GM23338 (cell line): ENCODE data around the gene SOX1. TPM values are rescaled to one million over a fixed set of nuclear protein-coding genes. Genes with fewer than 3 reads are reported as not detected.
A peak's percentile ranks its signal among the peaks of the same experiment; 100 is the strongest.

Source experiments
- ATAC-seq: fragments of 200-7000 bp; cut with Tn5 transposase; 3 replicates; pipeline ENCODE4 v1.9.1; 2020
- DNase-seq: peaks from one replicate; pipeline ENCODE4 v3.0.0-alpha.2; 2015; ENCODE audit warnings: low spot score
- H2AFZ ChIP-seq: fragments of 200-600 bp; sonication (generic); 2 replicates; pipeline ENCODE4 v1.8.0; 2016; ENCODE audit warnings: antibody characterized with exemption, mild to moderate bottlenecking, moderate library complexity
- H3F3A ChIP-seq: fragments of 200-600 bp; sonication (generic); replicated peaks from 2 replicates; pipeline ENCODE4 v1.8.0; 2017; ENCODE audit warnings: antibody characterized with exemption, mixed run types, low read depth
- H3K27ac ChIP-seq: fragments of 200-600 bp; sonication (generic); 2 replicates; pipeline ENCODE4 v1.6.1; 2016; ENCODE audit warnings: low read depth
- H3K27me3 ChIP-seq: fragments of 200-600 bp; sonication (generic); 2 replicates; pipeline ENCODE4 v1.8.0; 2016; ENCODE audit warnings: mild to moderate bottlenecking, mixed run types, moderate library complexity; ENCODE audit not compliant: insufficient read depth
- H3K36me3 ChIP-seq: fragments of 200-600 bp; sonication (generic); 2 replicates; pipeline ENCODE4 v1.8.0; 2016; ENCODE audit warnings: mild to moderate bottlenecking; ENCODE audit not compliant: insufficient read depth
- H3K4me1 ChIP-seq: fragments of 200-600 bp; sonication (generic); 2 replicates; pipeline ENCODE4 v1.8.0; 2016; ENCODE audit warnings: mild to moderate bottlenecking, moderate library complexity; ENCODE audit not compliant: insufficient read depth
- H3K4me2 ChIP-seq: fragments of 200-600 bp; sonication (generic); 2 replicates; pipeline ENCODE4 v1.7.1; 2017; ENCODE audit warnings: mixed run types
- H3K4me3 ChIP-seq: fragments of 200-600 bp; sonication (generic); 2 replicates; pipeline ENCODE4 v1.6.1; 2016; ENCODE audit warnings: mixed run types
- H3K79me2 ChIP-seq: fragments of 200-600 bp; sonication (generic); replicated peaks from 2 replicates; pipeline ENCODE4 v1.8.0; 2017; ENCODE audit warnings: mild to moderate bottlenecking; ENCODE audit not compliant: insufficient read depth
- H3K9me2 ChIP-seq: fragments of 200-600 bp; sonication (generic); 2 replicates; pipeline ENCODE4 v1.8.0; 2017; ENCODE audit not compliant: insufficient read depth
- H4K20me1 ChIP-seq: fragments of 200-600 bp; sonication (generic); replicated peaks from 2 replicates; pipeline ENCODE4 v1.8.0; 2017; ENCODE audit warnings: mild to moderate bottlenecking; ENCODE audit not compliant: insufficient read depth
- H3K27ac Mint-ChIP-seq: 2 replicates; pipeline ENCODE4 v1.8.0; 2020; ENCODE audit warnings: inconsistent platforms, mild to moderate bottlenecking, moderate library complexity, mixed read lengths
- H3K27me3 Mint-ChIP-seq: 3 replicates; pipeline ENCODE4 v1.8.0; 2022; ENCODE audit warnings: low read depth, mild to moderate bottlenecking, moderate library complexity, mixed read lengths, inconsistent platforms; ENCODE audit not compliant: insufficient read depth, poor library complexity
- H3K36me3 Mint-ChIP-seq: 3 replicates; pipeline ENCODE4 v1.8.0; 2021; ENCODE audit warnings: low read depth, mild to moderate bottlenecking, inconsistent platforms, moderate library complexity, mixed read lengths
- H3K4me1 Mint-ChIP-seq: 3 replicates; pipeline ENCODE4 v1.8.0; 2020; ENCODE audit warnings: mild to moderate bottlenecking, inconsistent platforms, mixed read lengths
- H3K4me3 Mint-ChIP-seq: 3 replicates; pipeline ENCODE4 v1.8.0; 2021; ENCODE audit warnings: moderate library complexity, mild to moderate bottlenecking, inconsistent platforms, mixed read lengths
- H3K9me3 Mint-ChIP-seq: 3 replicates; pipeline ENCODE4 v1.8.0; 2020; ENCODE audit warnings: moderate library complexity, mild to moderate bottlenecking, inconsistent platforms, mixed read lengths
- CREB1 ChIP-seq: fragments of 250-450 bp; sonication (Bioruptor Pico); IDR thresholded peaks from 2 replicates; pipeline ENCODE4 v1.5.0; 2020; ENCODE audit warnings: low read depth, mild to moderate bottlenecking, moderate library complexity
- EZH2 ChIP-seq: fragments of 200-600 bp; sonication (generic); IDR thresholded peaks from one replicate; pipeline ENCODE4 v1.8.0; 2017; ENCODE audit warnings: antibody characterized with exemption, mild to moderate bottlenecking, low read depth; ENCODE audit not compliant: unreplicated experiment
- EZH2phosphoT487 ChIP-seq: fragments of 200-600 bp; sonication (generic); IDR thresholded peaks from one replicate; pipeline ENCODE4 v1.8.1; 2018; ENCODE audit warnings: antibody characterized with exemption; ENCODE audit not compliant: unreplicated experiment
- NANOG ChIP-seq: IDR thresholded peaks from 2 replicates; pipeline ENCODE4 v1.6.1; 2016; ENCODE audit warnings: antibody characterized with exemption, borderline replicate concordance
- POLR2AphosphoS5 ChIP-seq: IDR thresholded peaks from 2 replicates; pipeline ENCODE4 v1.6.1; 2016; ENCODE audit warnings: antibody characterized with exemption, low read depth
- STAT1 ChIP-seq: IDR thresholded peaks from one replicate; pipeline ENCODE4 v1.6.1; 2016; ENCODE audit warnings: antibody characterized with exemption; ENCODE audit not compliant: unreplicated experiment
- polyA plus RNA-seq: library from polyadenylated mRNA; unstranded; fragments of >200 nt; fragmentation: Nextera tagmentation; extraction: Ambion mirVana; gene quantifications from 2 replicates; pipeline ENCODE4 v1.2.1, GENCODE V29; 2016
- total RNA-seq: library from RNA; depleted of rRNA; stranded (reverse); fragments of >200 nt; shearing (Covaris generic); gene quantifications from 2 replicates; pipeline ENCODE4 v1.2.3, GENCODE V29; 2014
- TF ChIP-seq, protein P1 (sequence below): fragments of 250-450 bp; sonication (Bioruptor Pico); IDR thresholded peaks from 2 replicates; pipeline ENCODE4 v1.5.0; 2020; ENCODE audit warnings: mild to moderate bottlenecking, moderate library complexity
- TF ChIP-seq, protein P2 (sequence below): IDR thresholded peaks from one replicate; pipeline ENCODE4 v1.6.1; 2018; ENCODE audit warnings: antibody characterized with exemption; ENCODE audit not compliant: unreplicated experiment

The SOX1 gene
- total and polyA plus RNA-seq, 2 experiments from 2014 or later, result 0.10 to 0.17 TPM

DNA sequence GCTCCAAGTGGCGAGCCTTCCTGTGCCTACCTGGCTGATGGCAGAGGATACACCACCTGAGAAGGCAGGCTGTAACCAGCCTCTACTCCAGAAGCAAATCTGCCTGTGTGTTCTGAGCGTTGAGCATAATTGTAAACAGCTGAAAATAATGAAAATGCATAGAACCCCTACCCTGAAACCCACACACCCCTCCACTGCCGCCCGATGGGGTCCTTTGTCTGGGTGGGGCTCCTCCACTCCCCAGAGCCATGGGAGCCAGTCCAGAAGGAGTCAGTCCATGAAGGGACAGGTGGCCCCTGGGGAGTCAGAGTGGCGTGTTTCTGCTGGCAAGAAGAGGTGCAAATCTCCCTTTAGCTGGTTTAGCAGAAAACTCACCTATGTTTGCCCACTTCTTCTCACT, 8.0 kb upstream of the SOX1 start (continued):
- TF ChIP-seq, protein P1, sequence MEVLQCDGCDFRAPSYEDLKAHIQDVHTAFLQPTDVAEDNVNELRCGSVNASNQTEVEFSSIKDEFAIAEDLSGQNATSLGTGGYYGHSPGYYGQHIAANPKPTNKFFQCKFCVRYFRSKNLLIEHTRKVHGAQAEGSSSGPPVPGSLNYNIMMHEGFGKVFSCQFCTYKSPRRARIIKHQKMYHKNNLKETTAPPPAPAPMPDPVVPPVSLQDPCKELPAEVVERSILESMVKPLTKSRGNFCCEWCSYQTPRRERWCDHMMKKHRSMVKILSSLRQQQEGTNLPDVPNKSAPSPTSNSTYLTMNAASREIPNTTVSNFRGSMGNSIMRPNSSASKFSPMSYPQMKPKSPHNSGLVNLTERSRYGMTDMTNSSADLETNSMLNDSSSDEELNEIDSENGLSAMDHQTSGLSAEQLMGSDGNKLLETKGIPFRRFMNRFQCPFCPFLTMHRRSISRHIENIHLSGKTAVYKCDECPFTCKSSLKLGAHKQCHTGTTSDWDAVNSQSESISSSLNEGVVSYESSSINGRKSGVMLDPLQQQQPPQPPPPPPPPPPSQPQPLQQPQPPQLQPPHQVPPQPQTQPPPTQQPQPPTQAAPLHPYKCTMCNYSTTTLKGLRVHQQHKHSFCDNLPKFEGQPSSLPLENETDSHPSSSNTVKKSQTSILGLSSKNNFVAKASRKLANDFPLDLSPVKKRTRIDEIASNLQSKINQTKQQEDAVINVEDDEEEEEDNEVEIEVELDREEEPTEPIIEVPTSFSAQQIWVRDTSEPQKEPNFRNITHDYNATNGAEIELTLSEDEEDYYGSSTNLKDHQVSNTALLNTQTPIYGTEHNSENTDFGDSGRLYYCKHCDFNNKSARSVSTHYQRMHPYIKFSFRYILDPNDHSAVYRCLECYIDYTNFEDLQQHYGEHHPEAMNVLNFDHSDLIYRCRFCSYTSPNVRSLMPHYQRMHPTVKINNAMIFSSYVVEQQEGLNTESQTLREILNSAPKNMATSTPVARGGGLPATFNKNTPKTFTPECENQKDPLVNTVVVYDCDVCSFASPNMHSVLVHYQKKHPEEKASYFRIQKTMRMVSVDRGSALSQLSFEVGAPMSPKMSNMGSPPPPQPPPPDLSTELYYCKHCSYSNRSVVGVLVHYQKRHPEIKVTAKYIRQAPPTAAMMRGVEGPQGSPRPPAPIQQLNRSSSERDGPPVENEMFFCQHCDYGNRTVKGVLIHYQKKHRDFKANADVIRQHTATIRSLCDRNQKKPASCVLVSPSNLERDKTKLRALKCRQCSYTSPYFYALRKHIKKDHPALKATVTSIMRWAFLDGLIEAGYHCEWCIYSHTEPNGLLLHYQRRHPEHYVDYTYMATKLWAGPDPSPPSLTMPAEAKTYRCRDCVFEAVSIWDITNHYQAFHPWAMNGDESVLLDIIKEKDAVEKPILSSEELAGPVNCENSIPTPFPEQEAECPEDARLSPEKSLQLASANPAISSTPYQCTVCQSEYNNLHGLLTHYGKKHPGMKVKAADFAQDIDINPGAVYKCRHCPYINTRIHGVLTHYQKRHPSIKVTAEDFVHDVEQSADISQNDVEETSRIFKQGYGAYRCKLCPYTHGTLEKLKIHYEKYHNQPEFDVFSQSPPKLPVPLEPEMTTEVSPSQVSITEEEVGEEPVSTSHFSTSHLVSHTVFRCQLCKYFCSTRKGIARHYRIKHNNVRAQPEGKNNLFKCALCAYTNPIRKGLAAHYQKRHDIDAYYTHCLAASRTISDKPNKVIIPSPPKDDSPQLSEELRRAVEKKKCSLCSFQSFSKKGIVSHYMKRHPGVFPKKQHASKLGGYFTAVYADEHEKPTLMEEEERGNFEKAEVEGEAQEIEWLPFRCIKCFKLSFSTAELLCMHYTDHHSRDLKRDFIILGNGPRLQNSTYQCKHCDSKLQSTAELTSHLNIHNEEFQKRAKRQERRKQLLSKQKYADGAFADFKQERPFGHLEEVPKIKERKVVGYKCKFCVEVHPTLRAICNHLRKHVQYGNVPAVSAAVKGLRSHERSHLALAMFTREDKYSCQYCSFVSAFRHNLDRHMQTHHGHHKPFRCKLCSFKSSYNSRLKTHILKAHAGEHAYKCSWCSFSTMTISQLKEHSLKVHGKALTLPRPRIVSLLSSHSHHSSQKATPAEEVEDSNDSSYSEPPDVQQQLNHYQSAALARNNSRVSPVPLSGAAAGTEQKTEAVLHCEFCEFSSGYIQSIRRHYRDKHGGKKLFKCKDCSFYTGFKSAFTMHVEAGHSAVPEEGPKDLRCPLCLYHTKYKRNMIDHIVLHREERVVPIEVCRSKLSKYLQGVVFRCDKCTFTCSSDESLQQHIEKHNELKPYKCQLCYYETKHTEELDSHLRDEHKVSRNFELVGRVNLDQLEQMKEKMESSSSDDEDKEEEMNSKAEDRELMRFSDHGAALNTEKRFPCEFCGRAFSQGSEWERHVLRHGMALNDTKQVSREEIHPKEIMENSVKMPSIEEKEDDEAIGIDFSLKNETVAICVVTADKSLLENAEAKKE (CRISPR knock-in tag), result no peak

DNA sequence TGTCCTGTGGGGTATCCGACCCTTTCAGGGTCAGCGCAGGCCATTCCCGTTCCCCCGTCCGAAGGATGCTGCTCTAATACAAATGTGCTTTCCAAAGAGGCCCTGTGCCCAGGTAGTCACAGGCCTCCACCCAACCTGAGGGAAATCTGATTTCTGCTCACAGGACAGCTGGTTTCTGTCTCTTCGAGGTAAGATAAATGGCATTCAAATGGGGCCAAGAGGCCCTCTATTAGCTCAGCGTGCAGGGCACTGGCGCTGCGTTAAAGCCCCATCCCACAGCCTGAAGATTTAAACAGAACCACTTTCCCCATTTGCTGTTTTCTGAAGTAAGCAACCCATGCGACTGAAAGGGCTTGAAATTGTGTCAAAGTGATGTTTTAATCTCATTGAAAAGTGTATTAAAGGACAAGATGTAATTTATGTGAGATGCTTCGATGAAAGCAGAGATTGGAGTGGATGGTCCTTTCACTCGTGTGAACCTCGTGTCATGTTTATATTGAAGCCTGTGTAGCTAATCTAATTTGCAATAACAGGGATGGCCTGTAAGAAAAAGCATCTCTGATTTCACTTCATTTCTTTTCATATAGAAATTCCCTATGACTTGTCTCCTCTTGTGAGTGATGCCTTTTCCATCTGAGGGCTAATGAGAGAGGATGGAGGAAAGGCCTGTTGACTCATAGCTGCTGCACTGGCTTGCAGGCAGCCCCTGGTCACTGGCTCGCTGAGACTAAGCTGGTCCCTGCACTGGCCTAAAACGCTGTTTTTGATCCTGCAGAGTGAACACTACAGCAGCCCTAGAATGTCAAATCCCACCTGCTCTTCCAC, 7.3 kb upstream of the SOX1 start:
- H3K36me3 Mint-ChIP-seq, result no peaks in the 10 kb centered on the region; the same call in 2 of the 3 replicates
- ATAC-seq (no peak), DNase-seq (no peak)
- no peak overlapping the region for H3K4me3 ChIP-seq
- H3K27me3 ChIP-seq, result peaks cover 100% of the 10 kb centered on the region
- H2AFZ ChIP-seq, result no peak overlapping the region
- no peak overlapping the region for H3K27ac ChIP-seq
- TF ChIP-seq STAT1 (no peak), EZH2 (peak; percentile 59), CREB1 (CRISPR knock-in tag) (no peak), POLR2AphosphoS5 (no peak), NANOG (no peak), EZH2phosphoT487 (peak; percentile 58)
- TF ChIP-seq, protein P2, sequence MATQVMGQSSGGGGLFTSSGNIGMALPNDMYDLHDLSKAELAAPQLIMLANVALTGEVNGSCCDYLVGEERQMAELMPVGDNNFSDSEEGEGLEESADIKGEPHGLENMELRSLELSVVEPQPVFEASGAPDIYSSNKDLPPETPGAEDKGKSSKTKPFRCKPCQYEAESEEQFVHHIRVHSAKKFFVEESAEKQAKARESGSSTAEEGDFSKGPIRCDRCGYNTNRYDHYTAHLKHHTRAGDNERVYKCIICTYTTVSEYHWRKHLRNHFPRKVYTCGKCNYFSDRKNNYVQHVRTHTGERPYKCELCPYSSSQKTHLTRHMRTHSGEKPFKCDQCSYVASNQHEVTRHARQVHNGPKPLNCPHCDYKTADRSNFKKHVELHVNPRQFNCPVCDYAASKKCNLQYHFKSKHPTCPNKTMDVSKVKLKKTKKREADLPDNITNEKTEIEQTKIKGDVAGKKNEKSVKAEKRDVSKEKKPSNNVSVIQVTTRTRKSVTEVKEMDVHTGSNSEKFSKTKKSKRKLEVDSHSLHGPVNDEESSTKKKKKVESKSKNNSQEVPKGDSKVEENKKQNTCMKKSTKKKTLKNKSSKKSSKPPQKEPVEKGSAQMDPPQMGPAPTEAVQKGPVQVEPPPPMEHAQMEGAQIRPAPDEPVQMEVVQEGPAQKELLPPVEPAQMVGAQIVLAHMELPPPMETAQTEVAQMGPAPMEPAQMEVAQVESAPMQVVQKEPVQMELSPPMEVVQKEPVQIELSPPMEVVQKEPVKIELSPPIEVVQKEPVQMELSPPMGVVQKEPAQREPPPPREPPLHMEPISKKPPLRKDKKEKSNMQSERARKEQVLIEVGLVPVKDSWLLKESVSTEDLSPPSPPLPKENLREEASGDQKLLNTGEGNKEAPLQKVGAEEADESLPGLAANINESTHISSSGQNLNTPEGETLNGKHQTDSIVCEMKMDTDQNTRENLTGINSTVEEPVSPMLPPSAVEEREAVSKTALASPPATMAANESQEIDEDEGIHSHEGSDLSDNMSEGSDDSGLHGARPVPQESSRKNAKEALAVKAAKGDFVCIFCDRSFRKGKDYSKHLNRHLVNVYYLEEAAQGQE, result no peak
- H3K9me3 Mint-ChIP-seq, result peaks cover 5% of the 10 kb centered on the region; the same call in 2 of the 3 replicates
- H3K36me3 ChIP-seq, result no peaks in the 10 kb centered on the region
- no peaks in the 10 kb centered on the region for H3K79me2 ChIP-seq
- peaks cover 25% of the 10 kb centered on the region for H4K20me1 ChIP-seq
- H3K4me3 Mint-ChIP-seq, result peak overlapping the region; percentile 2; the same call in 1 of the 3 replicates
- H3K4me1 ChIP-seq, result peaks cover 66% of the 10 kb centered on the region
- H3F3A ChIP-seq, result peaks cover 34% of the 10 kb centered on the region
- H3K4me2 ChIP-seq, result no peak overlapping the region
- H3K27ac Mint-ChIP-seq, result no peak overlapping the region
- no peaks in the 10 kb centered on the region for H3K9me2 ChIP-seq
- peaks cover 56% of the 10 kb centered on the region for H3K4me1 Mint-ChIP-seq
- peaks cover 96% of the 10 kb centered on the region for H3K27me3 Mint-ChIP-seq
